Naive thymus-derived CD8-positive, alpha-beta T cell (primary cell): Measurements from ENCODE around the gene LIPG. TPM values are rescaled to one million over a fixed set of nuclear protein-coding genes. Genes with fewer than 3 reads are reported as not detected.
"Not testable (repeated sequence)": the region's sequence is repeated elsewhere in the genome, so short reads cannot be mapped to it uniquely, and the experiment has no call there.

Experiments used
- ATAC-seq, 2 donors: fragments of 150-1000 bp; cut with Tn5 transposase in 1 of 2; sonication (Bioruptor Pico), chemical (Tn5 transposase) in 1 of 2; 1 replicate in 1 of 2; 2 replicates in 1 of 2; pipeline ENCODE4 v1.10.0; 2021; ENCODE audit warnings: mild to moderate bottlenecking in 2 of 2, moderate library complexity in 2 of 2
- POLR2A ChIA-PET: fragments of 350-600 bp; sonication (Branson Sonifier 250); formaldehyde crosslinking; loops from one replicate; lab custom pipeline; 2021; ENCODE audit warnings: antibody characterized with exemption; lab: Charles Lee
- DNase-seq, 10 donors: peaks; one replicate each; pipeline versions ENCODE4 v3.0.0 to v3.0.0-alpha.2; 2020 to 2022
- H3K27ac Mint-ChIP-seq, 10 donors: one replicate each; pipeline ENCODE4 v1.8.0; 2020 to 2022; ENCODE audit warnings: mild to moderate bottlenecking in 10 of 10, mixed read lengths in 10 of 10, moderate library complexity in 4 of 10, inconsistent platforms in 1 of 10
- H3K27me3 Mint-ChIP-seq, 5 donors: one replicate each; pipeline ENCODE4 v1.8.0; 2021 to 2022; ENCODE audit warnings: mixed read lengths in 5 of 5
- H3K36me3 Mint-ChIP-seq, 3 donors: one replicate each; pipeline ENCODE4 v1.8.0; 2020 to 2022; ENCODE audit warnings: mixed read lengths in 3 of 3, mild to moderate bottlenecking in 2 of 3, inconsistent platforms in 1 of 3
- H3K4me1 Mint-ChIP-seq, 4 donors: one replicate each; pipeline ENCODE4 v1.8.0; 2021 to 2022; ENCODE audit warnings: mixed read lengths in 4 of 4
- H3K4me3 Mint-ChIP-seq, 10 donors: one replicate each; pipeline ENCODE4 v1.8.0; 2020 to 2022; ENCODE audit warnings: mild to moderate bottlenecking in 10 of 10, mixed read lengths in 10 of 10, moderate library complexity in 6 of 10, inconsistent platforms in 1 of 10
- H3K9me3 Mint-ChIP-seq, 9 donors: one replicate each; pipeline ENCODE4 v1.8.0; 2020 to 2022; ENCODE audit warnings: mixed read lengths in 9 of 9, mild to moderate bottlenecking in 3 of 9, inconsistent platforms in 1 of 9, moderate library complexity in 1 of 9
- polyA plus RNA-seq, 3 donors: library from polyadenylated mRNA; unstranded; fragments of 300-500 nt; fragmentation: Illumina TruSeq; gene quantifications; one replicate each; pipeline ENCODE4 v1.2.3, GENCODE V29; 2021
- total RNA-seq, 8 experiments: library from RNA in 2 of 8; stranded (reverse) in 2 of 8; gene quantifications; one replicate each; pipeline ENCODE4 v1.2.3 and lab custom pipeline; 2021 to 2026

The LIPG gene
- total and polyA plus RNA-seq, 5 experiments from 2014 or later: not detected

DNA sequence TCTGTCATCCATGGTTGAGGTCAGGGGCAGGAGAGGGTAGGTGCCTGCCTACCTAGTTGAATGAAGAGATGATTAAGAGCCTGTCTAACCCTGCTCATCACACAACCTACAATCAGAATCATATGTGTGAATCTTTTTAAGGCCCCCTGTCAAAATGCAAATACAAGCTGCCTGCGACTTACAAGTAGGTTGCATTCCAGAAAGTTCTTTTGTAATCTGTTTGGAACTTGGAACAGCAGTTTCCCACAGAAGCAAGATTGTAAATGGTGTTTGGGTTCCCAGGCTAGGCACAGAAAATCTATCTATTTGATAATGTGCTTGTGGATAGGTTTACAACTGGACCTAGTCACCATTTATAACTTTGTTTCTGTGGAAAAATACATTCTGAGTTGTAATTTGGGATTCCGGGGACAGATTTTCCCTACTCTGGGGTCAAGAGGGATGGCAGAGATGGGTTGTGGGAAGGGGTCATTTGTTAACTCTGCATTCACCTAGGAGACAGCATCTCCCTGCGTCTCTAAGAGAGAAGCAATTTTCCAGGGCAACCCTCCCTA lies 4.4 kb downstream of the LIPG start:
- Mint-ChIP-seq H3K36me3 (no peaks in the 10 kb centered on the region), H3K4me3 (no peak overlapping the region), H3K27me3 (peaks cover 27 to 71% (median 51%) of the 10 kb centered on the region in 5 donors), H3K9me3 (no peaks in the 10 kb centered on the region), H3K4me1 (peaks cover 13 to 20% (median 17%) of the 10 kb centered on the region in 4 donors), H3K27ac (no peak overlapping the region)
- POLR2A ChIA-PET: no interaction called here
- ATAC-seq: no peak
- DNase-seq: no peak

GRCh38 chr18:49566985-49567384 lies 5.1 kb downstream of the LIPG start:
- DNase-seq: no peak
- no peaks in the 10 kb centered on the region for H3K36me3 Mint-ChIP-seq
- POLR2A ChIA-PET: no interaction called here

DNA sequence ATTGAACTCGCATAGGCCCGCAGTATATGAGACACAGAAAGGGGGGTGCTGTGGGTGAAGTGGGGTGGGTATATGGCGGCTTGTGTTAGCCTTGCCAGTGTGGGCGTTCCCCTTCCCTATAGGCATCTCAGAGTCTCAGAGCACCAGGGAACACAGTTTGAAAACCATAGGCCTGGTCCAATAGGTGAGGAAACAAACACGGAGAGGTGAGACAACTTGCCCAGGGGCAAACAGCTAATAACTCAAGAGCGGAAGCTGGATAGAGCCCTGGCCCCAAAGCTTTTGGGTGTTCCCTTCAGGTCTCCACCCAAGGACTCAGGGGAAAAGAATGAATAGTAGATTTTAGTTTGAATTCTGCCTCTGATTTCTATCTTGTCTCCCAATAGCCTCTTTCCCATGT lies 7.9 kb downstream of the LIPG start:
- peaks cover 7 to 37% (median 24%) of the 10 kb centered on the region in 5 donors for H3K27me3 Mint-ChIP-seq
- peaks cover 0 to 2% (median 0%) of the 10 kb centered on the region in 4 donors for H3K4me1 Mint-ChIP-seq
- no peak overlapping the region for H3K27ac Mint-ChIP-seq
- H3K36me3 Mint-ChIP-seq: no peaks in the 10 kb centered on the region
- H3K9me3 Mint-ChIP-seq: no peaks in the 10 kb centered on the region
- H3K4me3 Mint-ChIP-seq: no peak overlapping the region
- no peak for DNase-seq
- no peak for ATAC-seq
- POLR2A ChIA-PET: interaction anchor here (0.6 to 1.2 kb wide), 2 partner anchors 10 to 94 kb away, joined by 3 read pairs; no protein-coding TSS in a partner anchor

More at GRCh38 chr18:49566985-49567384, 5.1 kb downstream of the LIPG start:
- peaks cover 27 to 64% (median 45%) of the 10 kb centered on the region in 5 donors for H3K27me3 Mint-ChIP-seq
- H3K27ac Mint-ChIP-seq: no peak overlapping the region
- H3K9me3 Mint-ChIP-seq: no peaks in the 10 kb centered on the region
- H3K4me1 Mint-ChIP-seq: peaks cover 10 to 13% (median 11%) of the 10 kb centered on the region in 4 donors
- ATAC-seq: no peak
- no peak overlapping the region for H3K4me3 Mint-ChIP-seq

DNA sequence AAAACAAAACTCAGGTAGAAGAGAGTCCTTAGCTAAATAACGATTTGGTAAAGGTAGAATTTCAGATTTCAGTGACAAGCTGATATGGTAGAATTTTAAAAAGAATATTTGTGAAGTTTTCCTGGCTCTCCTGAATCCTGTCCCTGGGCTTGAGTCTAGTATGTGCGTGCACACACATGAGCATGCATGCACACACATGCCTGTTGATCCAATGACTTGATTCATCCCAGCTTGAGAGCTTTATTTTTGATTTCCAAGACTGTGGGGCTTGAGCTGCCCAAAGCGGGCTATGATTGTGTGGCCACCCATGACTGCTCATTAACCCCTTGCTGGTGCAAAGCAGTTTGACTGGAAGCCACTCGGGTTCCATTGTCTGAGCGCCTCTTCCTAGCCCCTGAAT lies 9.0 kb downstream of the LIPG start:
- Mint-ChIP-seq H3K27ac (no peak overlapping the region), H3K4me1 (peaks cover 0 to 2% (median 0%) of the 10 kb centered on the region in 4 donors), H3K9me3 (no peaks in the 10 kb centered on the region), H3K4me3 (no peak overlapping the region), H3K27me3 (peaks cover 5 to 26% (median 16%) of the 10 kb centered on the region in 5 donors), H3K36me3 (no peaks in the 10 kb centered on the region)
- no peak for ATAC-seq
- no peak for DNase-seq
- POLR2A ChIA-PET: interaction anchor here (0.6 kb wide), 1 partner anchor 111 kb away, joined by 3 read pairs; the partner anchor contains the start of gene DYM

GRCh38 chr18:49572611-49573345 lies 10.9 kb downstream of the LIPG start:
- Mint-ChIP-seq H3K4me3 (no peak overlapping the region), H3K27ac (no peak overlapping the region), H3K36me3 (no peaks in the 10 kb centered on the region), H3K9me3 (no peaks in the 10 kb centered on the region), H3K27me3 (peaks cover 0 to 10% (median 3%) of the 10 kb centered on the region in 5 donors), H3K4me1 (peaks cover 0 to 2% (median 0%) of the 10 kb centered on the region in 4 donors)
- ATAC-seq: no peak
- DNase-seq: no peak
- POLR2A ChIA-PET: no interaction called here

DNA sequence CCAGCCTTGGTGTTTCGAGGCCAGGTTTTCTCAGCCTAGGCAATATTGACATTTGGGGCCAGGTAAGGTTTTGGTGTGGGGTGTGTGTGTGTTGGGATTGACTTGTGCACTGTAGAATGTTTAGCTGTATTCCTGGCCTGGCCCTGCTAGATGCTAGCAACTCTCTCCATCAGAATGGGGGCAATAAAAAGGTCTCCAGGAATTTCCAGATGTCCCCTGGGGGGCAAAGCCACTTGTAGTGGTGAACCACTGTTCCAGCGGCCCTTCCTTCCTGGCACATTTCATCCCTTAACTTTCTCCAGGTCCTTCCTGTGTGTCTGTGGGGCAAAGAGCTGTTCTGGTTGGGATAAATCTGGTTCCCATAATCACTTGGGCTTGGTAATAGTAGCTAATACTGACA lies 12.0 kb downstream of the LIPG start:
- ATAC-seq: no peak
- no peak for DNase-seq

GRCh38 chr18:49579041-49579440 lies 17.2 kb downstream of the LIPG start:
- H3K27ac Mint-ChIP-seq, H3K36me3 Mint-ChIP-seq, POLR2A ChIA-PET, DNase-seq, ATAC-seq, H3K4me1 Mint-ChIP-seq, H3K4me3 Mint-ChIP-seq, H3K9me3 Mint-ChIP-seq: not testable (repeated sequence)
- H3K27me3 Mint-ChIP-seq: peaks cover 8 to 38% (median 12%) of the 10 kb centered on the region in 5 donors

More for the DNA sequence above, 12.0 kb downstream of the LIPG start:
- Mint-ChIP-seq H3K9me3 (no peaks in the 10 kb centered on the region), H3K27me3 (peaks cover 0 to 9% (median 0%) of the 10 kb centered on the region in 5 donors), H3K4me1 (peaks cover 0 to 2% (median 0%) of the 10 kb centered on the region in 4 donors), H3K36me3 (no peaks in the 10 kb centered on the region), H3K4me3 (no peak overlapping the region), H3K27ac (no peak overlapping the region)
- POLR2A ChIA-PET: no interaction called here

- DNase-seq, H3K27ac Mint-ChIP-seq, ATAC-seq, POLR2A ChIA-PET, H3K9me3 Mint-ChIP-seq, H3K4me1 Mint-ChIP-seq, H3K4me3 Mint-ChIP-seq, H3K36me3 Mint-ChIP-seq: not testable (repeated sequence)
- peaks cover 8 to 38% (median 12%) of the 10 kb centered on the region in 5 donors for H3K27me3 Mint-ChIP-seq
Measured at GRCh38 chr18:49579583-49579982, 17.7 kb downstream of the LIPG start.

- H3K36me3 Mint-ChIP-seq: no peaks in the 10 kb centered on the region
- DNase-seq (no peak), ATAC-seq (no peak)
- POLR2A ChIA-PET: no interaction called here
- no peak overlapping the region for H3K4me3 Mint-ChIP-seq
- H3K9me3 Mint-ChIP-seq: peaks cover 0 to 7% (median 0%) of the 10 kb centered on the region in 9 donors
- H3K4me1 Mint-ChIP-seq: no peaks in the 10 kb centered on the region
- peaks cover 8 to 38% (median 12%) of the 10 kb centered on the region in 5 donors for H3K27me3 Mint-ChIP-seq
- no peak overlapping the region for H3K27ac Mint-ChIP-seq
Measured at GRCh38 chr18:49580279-49580678, 18.4 kb downstream of the LIPG start.

- no peak overlapping the region for H3K4me3 Mint-ChIP-seq
- DNase-seq: no peak
- no peak for ATAC-seq
- no peak overlapping the region for H3K27ac Mint-ChIP-seq
- peaks cover 8 to 38% (median 12%) of the 10 kb centered on the region in 5 donors for H3K27me3 Mint-ChIP-seq
- no peaks in the 10 kb centered on the region for H3K36me3 Mint-ChIP-seq
- POLR2A ChIA-PET: no interaction called here
- H3K4me1 Mint-ChIP-seq: no peaks in the 10 kb centered on the region
- peaks cover 0 to 7% (median 0%) of the 10 kb centered on the region in 9 donors for H3K9me3 Mint-ChIP-seq
Measured at GRCh38 chr18:49581371-49581770, 19.5 kb downstream of the LIPG start.

GRCh38 chr18:49582579-49582978 lies 20.7 kb downstream of the LIPG start:
- no peak overlapping the region for H3K27ac Mint-ChIP-seq
- H3K4me1 Mint-ChIP-seq: no peaks in the 10 kb centered on the region
- H3K36me3 Mint-ChIP-seq: no peaks in the 10 kb centered on the region
- H3K9me3 Mint-ChIP-seq: peaks cover 0 to 7% (median 0%) of the 10 kb centered on the region in 9 donors
- ATAC-seq (no peak), DNase-seq (no peak)
- POLR2A ChIA-PET: no interaction called here
- no peak overlapping the region for H3K4me3 Mint-ChIP-seq
- H3K27me3 Mint-ChIP-seq: peaks cover 10 to 38% (median 12%) of the 10 kb centered on the region in 5 donors

- Mint-ChIP-seq H3K4me1 (no peaks in the 10 kb centered on the region), H3K27ac (no peak overlapping the region), H3K9me3 (peaks cover 0 to 3% (median 0%) of the 10 kb centered on the region in 9 donors), H3K4me3 (no peak overlapping the region), H3K27me3 (peaks cover 10 to 33% (median 11%) of the 10 kb centered on the region in 5 donors), H3K36me3 (no peaks in the 10 kb centered on the region)
- ATAC-seq (no peak), DNase-seq (no peak)
- POLR2A ChIA-PET: no interaction called here
Measured at GRCh38 chr18:49584394-49584793, 22.5 kb downstream of the LIPG start.

- H3K36me3 Mint-ChIP-seq, H3K27ac Mint-ChIP-seq, POLR2A ChIA-PET, H3K9me3 Mint-ChIP-seq, H3K4me3 Mint-ChIP-seq, ATAC-seq, DNase-seq, H3K4me1 Mint-ChIP-seq: not testable (repeated sequence)
- H3K27me3 Mint-ChIP-seq: peaks cover 6 to 28% (median 11%) of the 10 kb centered on the region in 5 donors
Measured at GRCh38 chr18:49584951-49585350, 23.1 kb downstream of the LIPG start.
